Stimulated activated CD8-positive, alpha-beta memory T cell treated with anti-CD3 and anti-CD28 coated beads, Interleukin-4, amount 100 ng/mL, for 4 hours (primary cell): ENCODE data around the gene EFTUD2.
"Not testable (repeated sequence)": the region's sequence is repeated elsewhere in the genome, so short reads cannot be mapped to it uniquely, and the experiment has no call there.

Experiments used
- DNase-seq, 2 donors: peaks; one replicate each; pipeline ENCODE4 v3.0.0-alpha.2; 2020; ENCODE audit warnings: low read depth in 2 of 2, low spot score in 1 of 2

EFTUD2 gene

GRCh38 chr17:44812263-44812662, 87.0 kb downstream of the EFTUD2 start:
- no peak for DNase-seq

GRCh38 chr17:44808656-44809388, 90.4 kb downstream of the EFTUD2 start:
- not testable (repeated sequence) for DNase-seq

DNA sequence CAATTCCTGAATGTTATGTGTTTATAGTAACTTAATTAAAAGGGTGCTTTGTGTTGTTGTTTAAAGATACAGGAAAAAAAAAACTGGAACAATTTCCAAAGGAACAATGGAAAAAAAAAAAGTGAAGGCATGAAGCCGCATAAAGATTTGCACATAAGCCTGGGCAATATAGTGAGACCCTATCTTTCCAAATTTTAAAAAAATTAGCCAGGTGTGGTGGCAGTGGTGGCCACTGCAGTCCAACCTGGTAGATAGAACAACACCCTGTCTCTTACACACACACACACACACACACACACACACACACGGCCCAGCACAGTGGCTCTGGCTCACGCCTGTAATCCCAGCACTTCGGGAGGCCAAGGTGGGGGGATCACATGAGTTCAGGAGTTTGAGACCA, 91.1 kb downstream of the EFTUD2 start:
- DNase-seq, result no peak

GRCh38 chr17:44807817-44808155, 91.5 kb downstream of the EFTUD2 start:
- no peak for DNase-seq

- DNase-seq, result no peak
Measured at GRCh38 chr17:44807093-44807816, 92.0 kb downstream of the EFTUD2 start.

GRCh38 chr17:44804302-44805089, 94.7 kb downstream of the EFTUD2 start:
- DNase-seq, result no peak

- no peak for DNase-seq
Measured at GRCh38 chr17:44801880-44802279, 97.4 kb downstream of the EFTUD2 start.
